GM18909 (cell line): Measurements from ENCODE around the gene ZNF268.
"Not testable (repeated sequence)": the region's sequence is repeated elsewhere in the genome, so short reads cannot be mapped to it uniquely, and the experiment has no call there.

ENCODE experiments used
- ATAC-seq: cut with Tn5 transposase; IDR thresholded peaks from one replicate; pipeline ENCODE4 v1.9.1; 2021; ENCODE audit warnings: mild to moderate bottlenecking; ENCODE audit not compliant: unreplicated experiment, poor library complexity

ZNF268 gene

DNA sequence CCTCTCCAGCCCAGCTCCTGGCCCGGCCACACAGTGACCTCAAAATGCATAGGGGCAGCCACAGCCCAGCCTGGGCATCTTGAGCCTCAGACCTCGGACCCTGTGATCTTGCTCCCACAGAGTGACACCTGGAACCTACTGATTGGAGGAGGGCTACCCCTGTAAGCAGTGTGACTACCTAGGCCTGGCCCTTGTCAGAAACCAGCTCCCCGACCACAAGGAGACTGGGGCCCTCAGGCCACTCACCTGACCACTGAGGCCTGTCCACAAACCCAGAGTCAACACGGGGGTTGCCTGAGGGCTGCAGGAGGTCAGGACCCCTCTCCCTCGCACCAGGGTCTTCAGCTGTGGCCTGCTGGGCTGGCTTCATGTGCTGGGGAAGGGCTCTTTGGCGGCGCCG lies 45.4 kb downstream of the ZNF268 start:
- ATAC-seq: no peak

DNA sequence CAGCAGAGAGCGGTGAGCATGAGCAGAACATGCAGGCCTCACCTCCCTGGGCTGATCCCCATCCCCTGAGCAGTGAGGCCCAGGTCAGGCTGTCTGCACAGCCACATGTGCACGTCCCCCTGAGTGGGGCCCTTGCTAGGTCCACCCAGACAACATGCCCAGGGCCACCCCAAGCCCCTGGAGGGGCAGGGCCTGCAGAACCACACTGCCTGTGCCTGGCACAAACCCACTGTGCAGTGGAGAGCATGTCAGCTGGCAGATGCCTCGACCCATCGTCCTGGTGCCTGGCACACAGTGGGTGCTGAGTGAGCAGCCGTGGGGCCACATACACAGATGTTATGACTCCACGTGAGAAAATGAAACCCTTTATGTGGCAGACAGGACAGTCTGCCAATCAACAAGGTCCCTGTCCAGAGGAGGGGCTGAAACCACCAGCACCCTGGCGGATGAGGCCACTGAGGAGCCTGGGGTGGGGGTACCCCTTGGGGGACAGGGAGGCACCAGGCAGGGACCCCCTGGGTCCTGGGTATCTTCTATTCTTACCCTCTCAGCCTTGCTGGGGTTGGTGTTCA lies 46.1 kb downstream of the ZNF268 start:
- no peak for ATAC-seq

DNA sequence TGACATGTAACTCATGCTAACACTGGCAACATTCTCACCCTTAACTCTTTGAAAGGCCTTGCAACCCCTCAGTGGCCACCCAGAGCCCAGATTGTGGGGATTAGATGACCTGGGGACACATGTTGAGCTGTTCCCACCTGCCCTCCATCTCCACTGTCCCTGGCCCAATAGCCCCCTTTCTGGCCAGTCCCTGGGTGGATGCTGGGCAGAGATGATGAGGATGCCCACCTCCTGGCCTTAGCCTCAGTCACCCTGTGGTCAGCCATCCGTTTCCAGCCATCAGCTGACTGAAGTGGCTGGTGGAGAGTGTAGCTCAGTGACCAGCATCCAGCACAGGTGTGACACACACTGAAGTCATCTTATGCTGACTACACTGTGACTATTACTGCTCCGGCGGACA lies 49.7 kb downstream of the ZNF268 start:
- ATAC-seq: no peak

DNA sequence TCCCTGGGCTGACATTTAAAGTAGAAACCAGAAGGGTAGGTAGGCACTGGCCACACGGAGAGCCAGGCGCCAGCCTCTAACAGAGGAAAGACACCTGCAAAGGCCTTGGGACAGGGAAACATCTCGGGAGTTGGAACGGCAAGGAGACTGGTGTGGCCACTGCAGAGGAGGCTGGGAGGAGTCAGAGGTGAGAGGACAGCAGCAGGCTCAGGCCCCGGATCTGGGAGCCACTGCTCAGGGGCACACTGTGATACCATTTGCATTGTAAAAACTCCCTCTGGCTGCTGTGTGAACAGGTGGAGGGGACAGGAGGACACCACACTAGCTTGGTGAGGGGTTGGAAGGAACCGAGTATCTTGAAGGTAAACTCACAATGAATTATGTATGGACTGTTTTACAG lies 51.7 kb downstream of the ZNF268 start:
- ATAC-seq: no peak

DNA sequence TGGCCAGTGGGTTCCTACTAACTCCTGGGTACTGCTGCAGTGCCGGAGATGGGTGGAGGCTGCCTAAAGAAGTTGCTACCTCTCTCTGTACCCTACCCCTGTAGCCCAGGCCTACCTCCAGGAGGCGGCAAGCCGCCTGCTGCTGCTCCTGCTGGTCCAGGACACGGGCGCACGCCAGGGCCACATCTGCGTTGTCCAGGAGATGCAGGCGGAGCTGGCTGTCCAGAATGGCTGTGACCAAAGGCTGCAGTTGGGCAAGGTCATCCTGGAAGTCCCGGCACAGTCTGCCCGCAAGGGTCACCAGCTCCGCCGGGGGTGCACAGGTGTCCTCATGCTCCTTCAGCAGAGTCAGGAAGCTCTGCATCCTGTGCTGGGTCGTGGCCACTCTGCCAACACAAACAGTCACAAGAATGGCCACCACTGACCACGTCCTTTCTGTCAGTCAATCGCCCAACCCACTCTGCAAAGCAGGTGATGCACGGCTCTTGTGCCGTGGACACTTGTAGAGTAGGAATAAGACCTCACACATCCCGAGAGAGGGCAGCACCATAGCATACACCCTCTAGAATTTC lies 52.8 kb downstream of the ZNF268 start:
- no peak for ATAC-seq

DNA sequence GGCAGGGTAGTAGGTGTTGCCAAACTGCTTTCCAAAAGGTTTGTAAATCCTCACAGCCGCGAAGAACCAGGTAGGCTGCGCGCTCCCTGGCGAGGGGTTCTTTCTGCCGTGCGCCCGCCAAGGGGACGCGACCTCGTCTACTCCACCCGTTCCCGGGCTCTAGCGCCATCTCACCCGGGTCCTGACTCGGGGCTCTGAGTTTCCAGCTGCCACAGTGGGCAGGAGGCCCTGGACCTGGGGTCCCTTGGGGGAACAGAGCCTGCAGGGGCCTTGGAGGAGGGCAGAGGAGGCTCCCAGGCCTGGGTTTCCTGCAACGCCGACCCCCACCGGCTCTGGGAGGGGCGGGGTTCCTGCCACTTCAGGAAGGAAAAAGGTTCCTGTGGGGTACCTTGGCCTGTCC lies 53.7 kb downstream of the ZNF268 start:
- no peak for ATAC-seq

DNA sequence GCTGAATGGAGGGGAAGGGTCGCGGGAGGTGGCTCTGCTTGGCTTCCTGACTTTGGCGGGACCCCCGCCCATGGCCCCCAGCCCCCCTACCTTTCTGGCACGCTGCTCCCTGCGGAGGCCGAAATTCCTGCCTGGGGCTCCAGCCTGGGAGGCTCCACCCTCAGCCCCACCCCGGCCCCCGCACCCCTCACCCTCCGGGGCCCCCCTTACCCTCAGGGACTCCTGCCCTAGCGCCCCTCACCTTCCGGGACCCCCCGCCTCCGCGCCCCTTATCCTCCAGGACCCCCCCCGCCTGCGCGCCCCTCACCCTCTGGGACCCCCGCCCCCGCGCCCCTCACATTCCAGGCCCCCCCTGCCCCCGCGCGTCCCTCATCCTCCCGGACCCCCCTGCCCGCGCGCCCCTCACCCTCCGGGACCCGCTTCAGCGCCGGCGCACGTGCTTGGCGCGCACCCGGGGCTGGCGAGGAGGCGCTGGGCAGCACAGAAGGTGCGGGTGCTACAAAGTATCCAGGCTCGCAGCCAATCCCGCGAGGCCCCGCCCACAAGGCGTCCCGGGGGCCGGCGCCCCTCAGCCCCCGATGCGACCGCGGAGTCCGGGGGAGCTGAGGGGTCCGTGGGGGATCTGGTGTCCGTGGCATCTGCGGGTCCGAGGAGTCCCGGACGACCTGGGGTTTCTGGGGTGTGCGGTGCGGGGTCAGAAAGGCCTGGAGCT lies 54.3 kb downstream of the ZNF268 start, which contains the start of gene ANHX:
Gene ANHX (minus strand): TSS at position 477 of the 712 bp plus-strand sequence. CDS start 1,521 bp downstream, outside the sequence.
- ATAC-seq: no peak

DNA sequence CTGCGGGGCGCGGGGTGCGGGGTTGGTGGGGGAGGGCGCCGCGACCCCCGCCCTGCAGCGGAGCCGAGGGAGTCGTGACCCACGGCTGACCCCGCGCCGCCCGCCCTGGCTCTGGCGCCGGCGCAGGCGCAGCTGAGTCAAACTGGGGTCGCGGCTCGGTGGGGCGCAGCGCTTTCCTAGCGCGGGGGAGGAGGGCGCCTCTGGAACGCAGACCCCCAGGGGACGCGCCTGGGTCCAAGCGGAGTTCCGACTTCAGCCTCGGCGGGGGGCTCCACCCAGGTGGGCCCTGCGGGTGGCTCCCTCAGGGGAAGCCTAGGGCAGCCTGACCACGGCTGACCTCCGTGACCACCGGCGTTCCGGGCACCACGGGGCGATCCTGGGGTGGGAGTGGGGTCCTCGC lies 54.8 kb downstream of the ZNF268 start:
- no peak for ATAC-seq

DNA sequence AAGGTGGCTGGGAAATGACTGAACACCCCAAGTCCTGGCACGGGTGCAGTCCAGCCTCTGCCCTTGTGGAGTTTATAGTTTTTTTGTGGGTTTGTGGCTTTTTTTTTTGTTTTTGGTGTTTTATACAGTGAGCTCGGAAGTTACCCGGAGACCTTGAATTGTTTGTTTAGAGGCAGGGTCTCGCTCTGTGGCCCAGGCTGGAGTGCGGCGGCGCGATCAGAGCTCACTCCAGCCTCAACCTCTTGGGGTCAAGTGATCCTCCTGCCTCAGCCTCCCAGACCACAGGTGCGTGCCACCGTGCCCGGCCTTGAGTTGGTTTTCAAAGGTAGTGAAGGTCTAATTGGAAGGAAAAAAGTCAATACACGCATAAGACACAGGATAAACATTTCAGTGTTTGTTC lies 55.3 kb downstream of the ZNF268 start:
- no peak for ATAC-seq

DNA sequence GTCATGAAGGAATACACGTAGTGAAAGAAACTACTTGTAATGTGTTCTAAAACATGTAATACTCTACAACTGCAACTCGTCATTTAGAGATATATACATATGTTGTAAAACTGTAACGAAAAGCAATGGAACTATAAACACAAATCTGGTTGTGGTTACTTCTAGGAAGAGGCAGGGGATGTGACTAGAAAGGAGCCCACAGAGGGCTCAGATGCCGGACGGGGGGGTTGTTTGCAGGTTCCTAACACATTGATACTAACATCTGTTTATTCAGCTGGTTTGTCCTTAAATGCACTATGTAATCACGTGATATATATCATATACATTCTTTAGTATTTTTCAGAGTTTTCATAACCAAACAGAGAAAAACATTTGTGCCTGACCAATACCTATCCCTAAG lies 70.4 kb downstream of the ZNF268 start:
- no peak for ATAC-seq

DNA sequence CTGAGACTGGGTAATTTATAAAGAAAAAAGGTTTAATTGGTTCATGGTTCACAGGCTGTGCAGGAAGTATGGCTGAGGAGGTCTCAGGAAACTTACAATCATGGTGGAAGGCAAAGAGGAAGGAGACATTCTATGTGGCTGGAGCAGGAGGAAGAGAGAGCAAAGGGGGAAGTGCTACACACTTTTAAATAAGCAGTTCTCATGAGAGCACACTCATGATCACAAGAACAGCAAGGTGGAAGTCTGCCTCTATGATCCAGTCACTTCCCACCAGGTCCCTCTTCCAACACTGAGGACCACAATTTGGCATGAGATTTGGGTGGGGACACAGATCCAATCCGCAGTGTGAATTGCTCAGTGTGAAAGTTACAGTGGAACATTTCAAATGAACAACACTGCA lies 74.5 kb downstream of the ZNF268 start:
- not testable (repeated sequence) for ATAC-seq

DNA sequence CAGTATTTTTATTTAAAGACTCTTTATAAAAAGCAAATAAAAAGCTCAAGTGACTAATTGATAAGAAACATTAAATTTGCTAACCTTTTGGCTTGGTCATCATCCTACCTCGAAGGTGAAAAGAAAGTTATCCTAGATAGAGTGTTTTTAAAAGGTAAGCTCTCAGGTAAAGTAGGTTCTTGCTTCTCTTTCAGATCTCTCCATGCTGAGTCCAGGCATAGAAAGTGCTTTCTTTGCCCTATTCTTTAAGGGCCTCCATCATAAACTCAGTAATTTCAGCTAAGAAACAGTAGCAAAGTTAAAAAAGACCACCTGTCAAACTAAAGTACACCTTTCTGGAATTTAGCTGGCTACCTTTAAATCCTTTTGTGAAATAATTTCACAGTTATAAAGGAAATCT lies 75.0 kb downstream of the ZNF268 start:
- ATAC-seq: no peak

DNA sequence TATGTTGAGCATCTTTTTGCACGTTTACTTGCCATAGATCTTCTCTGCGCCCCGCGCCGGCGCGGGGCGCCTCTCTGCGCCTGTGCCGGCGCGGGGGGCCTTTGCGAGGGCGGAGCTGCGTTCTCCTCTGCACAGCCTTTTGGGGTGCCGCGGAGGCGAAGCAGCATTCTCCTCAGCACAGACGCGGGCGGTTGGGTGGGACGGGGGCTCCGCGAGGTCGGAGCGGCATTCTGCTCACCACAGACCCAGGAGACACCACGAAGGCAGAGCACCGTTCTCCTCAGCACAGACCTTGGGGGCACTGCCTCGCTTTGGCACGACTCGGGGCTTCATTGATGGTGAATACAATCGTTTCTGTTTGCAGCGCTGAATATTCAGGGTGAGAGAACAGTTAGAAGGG lies 82.9 kb downstream of the ZNF268 start:
- ATAC-seq: no peak
